ENCODE data around the gene FAM118B. TPM values are rescaled to one million over a fixed set of nuclear protein-coding genes. Genes with fewer than 3 reads are reported as not detected.
"Not testable (repeated sequence)": the region's sequence is repeated elsewhere in the genome, so short reads cannot be mapped to it uniquely, and the experiment has no call there.

FAM118B gene
- polyA plus RNA-seq, 1 donor from 2014 or later = 11.1 TPM

DNA sequence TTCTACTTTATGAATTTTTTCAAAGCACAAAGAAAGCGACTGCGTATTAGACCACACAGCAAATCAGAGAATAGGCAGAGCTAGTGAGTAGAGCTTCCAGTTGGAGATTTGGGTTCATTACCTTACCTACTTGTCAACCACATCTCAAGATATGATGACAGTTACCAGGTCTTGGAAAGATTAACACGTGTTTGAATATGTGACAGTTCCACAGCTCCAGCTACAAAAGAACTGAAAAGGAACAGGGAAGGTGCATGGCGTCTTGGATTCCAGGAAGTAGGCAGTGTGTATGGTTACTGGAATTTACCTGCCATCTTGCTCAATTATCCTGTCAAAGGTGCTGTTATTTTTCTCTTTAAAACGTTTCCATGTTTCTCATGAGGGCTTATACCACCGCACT is 76.7 kb downstream of the FAM118B start:
- Mint-ChIP-seq H3K4me3 (no peak overlapping the region), H3K4me1 (peaks cover 11 to 22% (median 15%) of the 10 kb centered on the region in 3 donors), H3K9me3 (no peaks in the 10 kb centered on the region), H3K36me3 (peaks cover 4% of the 10 kb centered on the region), H3K27me3 (no peaks in the 10 kb centered on the region), H3K27ac (peak overlapping the region in 1 of 3 donors; percentile 46)

DNA sequence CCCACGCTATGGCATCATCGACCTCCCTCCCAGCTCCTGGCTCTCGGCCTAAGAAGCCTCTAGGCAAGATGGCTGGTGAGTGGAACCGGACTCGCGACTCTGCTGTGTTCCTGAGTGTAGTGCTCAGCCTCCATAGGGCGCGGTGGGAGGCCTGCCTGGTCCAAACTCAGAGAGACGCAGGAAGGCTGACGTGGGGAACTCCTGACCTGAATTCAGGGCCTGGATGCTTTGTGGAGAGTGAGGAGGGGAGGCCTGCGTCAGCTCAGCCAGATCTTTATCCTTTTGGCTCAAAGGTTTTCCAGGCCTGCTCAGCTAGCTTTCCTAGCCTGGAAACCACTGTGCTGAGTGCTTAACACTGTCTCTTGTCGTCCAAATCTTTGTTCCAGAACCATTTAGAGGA is 79.3 kb downstream of the FAM118B start:
- Mint-ChIP-seq H3K27ac (no peak overlapping the region), H3K9me3 (no peaks in the 10 kb centered on the region), H3K4me1 (peaks cover 6 to 16% (median 10%) of the 10 kb centered on the region in 3 donors), H3K36me3 (peaks cover 3% of the 10 kb centered on the region), H3K27me3 (no peaks in the 10 kb centered on the region), H3K4me3 (no peak overlapping the region)

DNA sequence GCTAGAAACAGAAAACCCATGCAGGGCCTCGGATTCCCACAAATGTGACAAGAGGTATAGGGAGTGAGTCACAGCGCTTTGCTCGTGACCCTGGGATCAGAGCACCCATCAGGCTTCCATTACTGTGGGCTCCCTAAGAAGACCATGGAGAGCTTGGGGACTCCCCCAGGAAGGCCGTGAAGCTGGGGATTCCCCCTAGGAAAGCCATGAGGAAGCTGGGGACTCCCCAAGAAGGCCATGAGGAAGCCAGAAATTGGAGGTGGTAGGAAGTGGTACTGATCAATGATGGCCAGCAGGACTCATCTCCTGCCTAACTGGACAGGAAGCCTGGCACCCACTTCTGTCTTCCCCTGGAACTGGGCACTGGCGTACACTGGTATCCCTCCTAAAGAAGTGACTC is 82.1 kb downstream of the FAM118B start:
- Mint-ChIP-seq H3K36me3 (peaks cover 3% of the 10 kb centered on the region), H3K9me3 (no peaks in the 10 kb centered on the region), H3K4me1 (peaks cover 7 to 10% (median 10%) of the 10 kb centered on the region in 3 donors), H3K27ac (peak overlapping the region in 1 of 3 donors; percentile 19), H3K4me3 (no peak overlapping the region), H3K27me3 (no peaks in the 10 kb centered on the region)

DNA sequence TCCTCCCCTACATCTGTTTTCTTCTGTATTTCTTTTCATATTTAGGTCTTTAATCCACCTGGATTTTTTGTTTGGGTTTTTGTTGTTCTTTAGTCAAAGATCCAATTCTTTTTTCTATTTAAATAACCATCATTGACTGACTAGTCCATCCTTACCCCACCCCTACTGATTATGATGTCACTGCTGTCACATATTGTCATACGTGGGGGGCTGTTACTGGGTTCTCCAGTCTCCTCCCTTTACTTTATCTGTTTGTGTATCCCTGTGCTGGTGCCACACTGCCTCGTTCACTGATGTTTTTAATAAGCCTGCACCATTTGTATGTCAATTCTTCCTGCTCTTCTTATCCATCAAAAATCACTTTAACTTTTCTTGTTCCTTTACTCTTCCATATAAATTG is 85.4 kb downstream of the FAM118B start:
- Mint-ChIP-seq H3K27ac (peak overlapping the region in 1 of 3 donors; percentile 57), H3K27me3 (no peaks in the 10 kb centered on the region), H3K36me3 (peaks cover 6% of the 10 kb centered on the region), H3K9me3 (no peaks in the 10 kb centered on the region), H3K4me1 (peaks cover 6 to 10% (median 10%) of the 10 kb centered on the region in 3 donors), H3K4me3 (no peak overlapping the region)

DNA sequence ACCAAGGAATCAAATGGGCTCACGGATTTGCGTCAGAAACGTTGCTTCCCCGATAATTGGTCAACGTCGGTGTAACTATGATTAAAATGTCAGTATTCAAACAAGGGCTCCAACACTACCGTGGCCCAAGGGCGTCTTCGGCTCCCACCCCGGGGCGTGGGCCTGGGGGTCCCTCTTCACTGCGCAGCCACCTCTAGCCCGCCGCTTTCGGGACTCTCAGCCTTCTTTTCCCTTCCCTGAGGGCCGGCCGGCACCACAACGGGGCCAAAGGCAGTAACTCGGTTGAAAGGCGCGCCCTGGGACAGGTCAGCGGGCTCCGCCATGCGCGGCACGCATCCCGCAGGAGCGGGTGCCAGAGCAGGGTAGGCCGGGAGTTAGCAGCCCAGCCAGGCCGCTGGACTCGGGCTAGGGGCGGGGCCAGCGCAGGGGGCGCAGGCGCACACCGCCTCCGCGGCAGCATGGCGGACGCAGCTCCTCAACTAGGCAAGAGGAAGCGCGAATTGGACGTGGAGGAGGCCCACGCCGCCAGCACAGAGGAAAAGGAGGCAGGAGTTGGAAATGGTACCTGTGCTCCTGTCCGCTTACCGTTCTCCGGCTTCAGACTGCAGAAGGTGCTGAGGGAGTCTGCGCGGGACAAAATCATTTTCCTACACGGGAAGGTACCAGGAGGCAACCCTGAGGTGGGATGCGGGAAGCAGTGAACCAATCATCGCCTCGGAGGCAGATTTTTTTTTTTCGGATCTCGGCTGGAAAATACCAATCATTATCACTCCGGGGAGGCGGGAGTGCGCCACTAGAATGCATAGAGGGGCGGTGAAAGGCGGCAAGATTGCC is 92.3 kb downstream of the FAM118B start, which contains the start of gene DCPS:
TSS of gene DCPS (plus strand) at position 438 of the 834 bp plus-strand sequence. CDS start at position 459, 21 bp downstream.
- H3K4me1 Mint-ChIP-seq = peaks cover 28 to 31% (median 30%) of the 10 kb centered on the region in 3 donors
- H3K27me3 Mint-ChIP-seq = no peaks in the 10 kb centered on the region

DNA sequence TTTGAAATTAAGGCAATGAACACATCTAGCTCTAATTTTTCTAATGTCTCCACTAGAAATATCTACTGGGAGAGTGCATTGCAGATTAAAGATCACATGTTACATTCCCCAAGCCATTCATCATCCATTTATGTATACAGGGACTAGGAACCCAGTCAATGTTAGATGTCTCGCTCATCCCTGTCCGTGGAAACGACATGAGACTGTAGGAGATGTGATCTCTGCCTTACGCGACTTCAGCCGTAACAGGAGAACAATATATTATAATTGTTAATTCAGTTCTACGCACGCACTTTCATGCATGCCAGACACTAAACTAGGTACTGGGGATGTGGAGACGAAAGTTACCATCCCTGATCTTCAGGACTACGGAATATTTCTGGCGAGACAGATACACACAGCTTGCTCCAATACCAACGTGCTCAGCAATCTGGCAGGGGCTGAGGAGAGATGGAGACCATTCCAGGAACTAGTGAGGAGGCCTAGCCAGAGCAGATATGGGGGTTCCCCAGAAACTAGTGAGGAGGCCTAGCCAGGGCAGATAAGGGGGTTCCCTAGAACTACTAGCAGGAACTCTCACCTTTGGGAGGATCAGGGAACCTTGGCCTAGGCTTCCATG is 93.0 kb downstream of the FAM118B start:
- Mint-ChIP-seq H3K36me3 (peaks cover 7% of the 10 kb centered on the region), H3K27ac (peak overlapping the region; percentile 87 to 96 (median 94)), H3K9me3 (no peaks in the 10 kb centered on the region), H3K4me1 (peaks cover 28 to 31% (median 30%) of the 10 kb centered on the region in 3 donors), H3K4me3 (peak overlapping the region; percentile 95 to 99 (median 98)), H3K27me3 (no peaks in the 10 kb centered on the region)

More for the DNA sequence above, 92.3 kb downstream of the FAM118B start, which contains the start of gene DCPS:
- Mint-ChIP-seq H3K36me3 (peaks cover 10% of the 10 kb centered on the region), H3K27ac (peak within 1 kb of the TSS; percentile 87 to 96 (median 94)), H3K9me3 (no peaks in the 10 kb centered on the region), H3K4me3 (peak within 1 kb of the TSS; percentile 95 to 99 (median 98))

DNA sequence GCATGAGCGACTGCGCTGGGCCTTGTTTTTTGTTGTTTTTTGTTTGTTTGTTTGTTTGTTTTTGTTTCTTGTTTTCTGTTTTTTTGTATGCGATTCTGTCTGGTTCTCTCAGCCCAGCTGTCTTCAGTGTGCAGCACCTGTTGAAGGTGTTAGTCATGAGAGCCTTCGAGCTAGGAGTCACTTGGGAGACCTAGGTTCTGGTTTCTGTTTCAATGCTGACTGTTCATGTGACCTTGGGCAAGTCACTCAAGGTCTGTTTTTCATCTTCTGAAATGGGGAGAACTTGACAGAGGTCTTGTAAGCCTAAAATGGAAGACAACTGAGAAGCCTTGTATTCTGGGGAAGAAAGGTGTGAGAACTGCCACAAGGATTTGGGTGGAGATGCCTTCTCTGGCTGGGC is 94.1 kb downstream of the FAM118B start:
- H3K9me3 Mint-ChIP-seq = no peaks in the 10 kb centered on the region
- H3K4me1 Mint-ChIP-seq = peaks cover 28 to 37% (median 35%) of the 10 kb centered on the region in 3 donors
- H3K36me3 Mint-ChIP-seq = peaks cover 6% of the 10 kb centered on the region
- peak overlapping the region; percentile 70 to 94 (median 84) for H3K27ac Mint-ChIP-seq
- peak overlapping the region; percentile 76 to 92 (median 78) for H3K4me3 Mint-ChIP-seq
- H3K27me3 Mint-ChIP-seq = no peaks in the 10 kb centered on the region

DNA sequence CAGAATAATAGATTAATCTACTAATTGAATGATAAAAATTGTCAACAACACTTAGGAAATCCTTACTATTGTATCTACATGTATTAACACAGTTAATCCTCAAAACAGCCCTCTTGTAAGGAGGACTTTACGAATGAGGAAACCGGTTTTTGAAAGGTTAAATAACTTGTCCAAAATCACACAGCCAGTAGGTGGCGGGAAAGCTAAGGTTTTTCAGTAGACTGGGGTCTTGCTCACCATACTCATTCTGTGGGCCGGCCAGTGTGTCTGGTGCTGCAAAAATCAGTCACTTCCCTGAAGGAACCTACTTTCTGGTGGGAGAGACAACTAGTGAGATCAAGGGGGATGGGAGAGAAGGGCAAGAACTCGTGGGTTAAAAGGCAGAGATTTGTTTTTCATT is 96.1 kb downstream of the FAM118B start:
- H3K9me3 Mint-ChIP-seq = no peaks in the 10 kb centered on the region
- H3K27me3 Mint-ChIP-seq = no peaks in the 10 kb centered on the region
- H3K36me3 Mint-ChIP-seq = peaks cover 10% of the 10 kb centered on the region
- H3K4me3 Mint-ChIP-seq = peak overlapping the region in 2 of 4 donors; percentile 35 to 61
- H3K4me1 Mint-ChIP-seq = peaks cover 31 to 43% (median 40%) of the 10 kb centered on the region in 3 donors
- H3K27ac Mint-ChIP-seq = peak overlapping the region in 1 of 3 donors; percentile 16

DNA sequence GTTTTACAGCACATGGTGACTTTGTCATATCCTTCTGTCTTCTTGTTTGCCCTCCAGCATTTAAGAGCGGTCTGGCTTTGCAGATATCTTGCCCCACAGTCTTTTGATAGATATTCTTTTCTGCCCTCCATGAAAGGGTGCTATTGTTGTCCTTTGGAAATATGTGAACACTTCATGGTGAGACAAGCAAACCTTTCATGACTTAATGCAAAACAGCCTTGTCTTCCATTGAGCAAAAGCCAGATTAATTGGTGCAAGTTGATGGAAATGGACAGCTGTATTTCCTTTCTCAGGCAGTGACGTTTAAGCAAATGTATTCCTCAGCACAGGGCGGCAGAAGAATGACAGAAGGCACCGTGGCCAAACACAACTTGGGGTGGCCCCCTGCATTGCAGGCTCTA is 96.7 kb downstream of the FAM118B start:
- no peaks in the 10 kb centered on the region for H3K9me3 Mint-ChIP-seq
- no peaks in the 10 kb centered on the region for H3K27me3 Mint-ChIP-seq
- H3K36me3 Mint-ChIP-seq = peaks cover 10% of the 10 kb centered on the region
- peak overlapping the region in 1 of 4 donors; percentile 35 for H3K4me3 Mint-ChIP-seq
- peaks cover 27 to 37% (median 37%) of the 10 kb centered on the region in 3 donors for H3K4me1 Mint-ChIP-seq
- H3K27ac Mint-ChIP-seq = no peak overlapping the region

DNA sequence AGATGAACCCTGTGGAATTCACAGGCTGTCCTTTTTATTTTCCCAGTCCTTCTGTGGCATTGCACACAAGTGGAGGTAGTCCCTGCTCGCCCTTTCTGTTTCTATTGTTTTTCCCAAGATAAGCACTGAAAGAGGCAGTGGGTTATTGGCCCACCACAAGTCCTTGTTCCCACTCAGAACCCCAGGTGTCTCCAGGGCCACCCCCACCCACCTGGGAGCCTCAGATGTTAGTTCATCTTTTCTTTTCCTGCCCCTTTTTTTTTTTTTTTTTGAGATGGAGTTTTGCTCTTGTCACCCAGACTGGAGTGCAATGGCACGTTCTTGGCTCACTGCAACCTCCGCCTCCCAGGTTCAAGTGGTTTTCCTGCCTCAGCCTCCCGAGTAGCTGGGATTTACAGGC is 97.2 kb downstream of the FAM118B start:
- not testable (repeated sequence) for H3K4me3 Mint-ChIP-seq, H3K9me3 Mint-ChIP-seq, H3K27ac Mint-ChIP-seq, H3K27me3 Mint-ChIP-seq
- Mint-ChIP-seq H3K36me3 (peaks cover 10% of the 10 kb centered on the region), H3K4me1 (peaks cover 27 to 36% (median 34%) of the 10 kb centered on the region in 3 donors)

DNA sequence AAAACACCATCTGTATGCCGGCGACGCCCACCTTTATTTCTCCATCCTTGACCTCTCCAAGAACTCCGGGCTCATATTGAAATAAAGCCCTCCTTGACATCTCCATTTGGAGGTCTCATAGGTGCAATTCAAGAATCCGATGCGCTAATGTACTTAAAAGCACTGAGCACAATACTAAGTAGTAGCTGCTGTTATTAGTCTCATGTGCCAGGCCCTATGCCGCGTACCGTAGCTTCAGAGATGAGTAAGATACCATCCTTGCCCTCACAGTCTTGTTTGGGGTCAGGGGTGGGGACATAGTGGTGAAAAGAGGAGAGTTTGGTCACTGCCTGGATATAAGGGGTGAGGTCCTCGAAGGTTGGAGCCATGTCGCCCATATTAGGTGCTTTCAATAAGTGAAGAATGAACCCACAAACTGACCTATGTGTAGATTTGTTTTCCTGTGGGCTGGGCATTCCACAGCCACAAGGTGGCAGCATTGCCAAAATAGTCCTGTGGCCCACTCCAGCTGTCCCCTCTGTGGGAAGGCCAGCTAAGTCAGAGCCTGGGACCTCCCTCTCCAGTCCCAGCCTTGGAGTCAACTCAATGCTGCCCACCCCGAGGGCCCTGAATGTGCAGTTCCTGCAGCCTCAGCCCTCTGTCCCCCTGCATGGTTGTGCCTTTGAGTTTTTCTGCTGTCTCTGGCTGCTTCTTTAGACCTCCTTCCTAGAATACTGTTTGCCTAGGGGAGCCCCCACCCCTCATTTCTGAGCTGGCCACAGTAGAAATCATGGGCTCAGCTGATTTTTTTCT is 98.8 kb downstream of the FAM118B start:
- H3K4me1 Mint-ChIP-seq = peaks cover 24 to 30% (median 25%) of the 10 kb centered on the region in 3 donors
- peaks cover 10% of the 10 kb centered on the region for H3K36me3 Mint-ChIP-seq
- peak overlapping the region in 2 of 3 donors; percentile 36 to 56 for H3K27ac Mint-ChIP-seq
- no peaks in the 10 kb centered on the region for H3K27me3 Mint-ChIP-seq
- H3K9me3 Mint-ChIP-seq = no peaks in the 10 kb centered on the region
- peak overlapping the region in 2 of 4 donors; percentile 7 to 26 for H3K4me3 Mint-ChIP-seq

DNA sequence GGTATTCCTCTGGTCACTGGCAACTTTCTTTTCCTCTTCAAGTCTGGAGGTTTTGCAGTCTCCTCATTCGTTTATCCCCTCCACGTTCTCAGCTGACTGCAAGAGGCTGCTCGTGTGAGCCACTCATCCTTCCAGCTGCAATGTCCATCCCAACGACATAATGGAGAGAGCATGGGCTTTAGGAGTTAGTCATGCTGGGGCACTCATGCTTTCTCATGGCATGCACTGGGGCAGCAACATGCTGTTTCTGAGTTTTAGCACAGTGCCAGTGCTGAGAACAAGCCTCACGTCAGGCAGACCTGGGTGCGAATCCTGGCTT is 99.4 kb downstream of the FAM118B start:
- peaks cover 19 to 26% (median 20%) of the 10 kb centered on the region in 3 donors for H3K4me1 Mint-ChIP-seq
- H3K9me3 Mint-ChIP-seq = no peaks in the 10 kb centered on the region
- H3K4me3 Mint-ChIP-seq = no peak overlapping the region
- H3K36me3 Mint-ChIP-seq = peaks cover 12% of the 10 kb centered on the region
- H3K27me3 Mint-ChIP-seq = no peaks in the 10 kb centered on the region
- H3K27ac Mint-ChIP-seq = peak overlapping the region in 1 of 3 donors; percentile 36

DNA sequence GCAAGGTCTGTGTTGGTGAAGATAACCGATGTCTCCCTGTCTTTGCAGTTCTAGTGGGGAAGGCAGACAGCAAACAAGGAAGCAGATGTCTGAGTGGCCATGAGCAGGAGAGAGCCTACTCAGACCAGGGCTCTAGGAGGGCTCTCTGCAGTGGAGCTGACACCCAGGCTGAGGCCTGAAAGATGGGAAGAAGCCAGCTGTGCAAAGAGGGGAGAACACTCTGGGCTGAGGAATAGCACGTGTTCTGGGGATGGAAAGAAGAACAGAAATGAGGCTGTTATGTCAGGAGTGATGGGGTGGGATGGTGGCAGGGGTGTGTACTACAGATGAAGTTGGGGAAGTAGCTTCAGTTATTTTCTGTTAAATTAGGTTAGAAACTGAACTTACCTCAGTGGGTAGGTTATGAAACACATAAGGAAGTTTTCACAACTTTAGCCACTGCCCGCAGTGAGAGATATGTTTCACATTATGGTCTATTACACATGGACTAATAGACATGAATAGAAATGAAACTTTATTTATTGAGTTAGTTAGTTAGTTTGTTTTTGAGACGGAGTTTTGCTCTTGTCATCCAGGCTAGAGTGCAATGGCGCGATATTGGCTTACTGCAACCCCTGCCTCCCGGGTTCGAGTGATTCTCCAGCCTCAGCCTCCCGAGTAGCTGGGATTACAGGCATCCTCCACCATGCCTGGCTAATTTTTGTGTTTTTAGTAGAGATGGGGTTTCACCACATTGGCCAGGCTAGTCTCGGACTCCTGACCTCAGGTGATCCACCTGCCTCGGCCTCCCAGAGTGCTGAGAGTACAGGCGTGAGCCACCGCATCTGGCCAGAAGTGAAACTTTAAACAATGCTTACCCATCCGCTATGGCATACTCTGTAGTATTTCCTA is 100.1 kb downstream of the FAM118B start:
- Mint-ChIP-seq H3K9me3 (no peaks in the 10 kb centered on the region), H3K4me3 (peak overlapping the region in 1 of 4 donors; percentile 58), H3K4me1 (peaks cover 18 to 29% (median 21%) of the 10 kb centered on the region in 3 donors), H3K27ac (peak overlapping the region; percentile 36 to 86 (median 63)), H3K27me3 (no peaks in the 10 kb centered on the region), H3K36me3 (peaks cover 18% of the 10 kb centered on the region)
